SK-N-SH treated with all-trans-retinoic acid at 6 μM for 48 hours (cell line): ENCODE measurements around the gene CRIP1.

Experiments used
- ATAC-seq: fragments of 200-7000 bp; cut with Tn5 transposase; 3 replicates; pipeline ENCODE4 v1.9.1; 2020; ENCODE audit warnings: mild to moderate bottlenecking, moderate library complexity
- ARNTL ChIP-seq: fragments of 450-650 bp; formaldehyde crosslinking; IDR thresholded peaks from 2 replicates; pipeline ENCODE4 v1.5.0; 2020; ENCODE audit warnings: low read depth, mild to moderate bottlenecking, moderate library complexity, borderline replicate concordance
- BACH2 ChIP-seq: fragments of 250-450 bp; sonication (Bioruptor Pico); IDR thresholded peaks from 2 replicates; pipeline ENCODE4 v1.9.0; 2021; ENCODE audit warnings: mild to moderate bottlenecking, borderline replicate concordance
- CSDC2 ChIP-seq: fragments of 250-450 bp; sonication (Bioruptor Pico); IDR thresholded peaks from 2 replicates; pipeline ENCODE4 v1.5.0; 2020; ENCODE audit warnings: mild to moderate bottlenecking, moderate library complexity
- CSRNP3 ChIP-seq: fragments of 250-450 bp; sonication (Bioruptor Pico); IDR thresholded peaks from 2 replicates; pipeline ENCODE4 v1.5.1; 2021; ENCODE audit warnings: mild to moderate bottlenecking, moderate library complexity
- ESRRG ChIP-seq: fragments of 250-450 bp; sonication (Bioruptor Pico); IDR thresholded peaks from 2 replicates; pipeline ENCODE4 v1.6.1; 2021; ENCODE audit warnings: mild to moderate bottlenecking
- GLIS3 ChIP-seq: fragments of 250-450 bp; sonication (Bioruptor Pico); IDR thresholded peaks from 2 replicates; pipeline ENCODE4 v1.5.0; 2020; ENCODE audit warnings: mild to moderate bottlenecking, moderate library complexity
- ISL1 ChIP-seq: fragments of 250-450 bp; sonication (Bioruptor Pico); IDR thresholded peaks from 2 replicates; pipeline ENCODE4 v2.1.2; 2022; ENCODE audit warnings: mild to moderate bottlenecking, moderate library complexity
- OSR1 ChIP-seq: fragments of 250-450 bp; sonication (Bioruptor Pico); IDR thresholded peaks from 2 replicates; pipeline ENCODE4 v1.8.0; 2022; ENCODE audit warnings: moderate library complexity, mild to moderate bottlenecking, inconsistent platforms
- PATZ1 ChIP-seq: fragments of 250-450 bp; sonication (Bioruptor Pico); IDR thresholded peaks from 2 replicates; pipeline ENCODE4 v1.8.0; 2020; ENCODE audit warnings: mild to moderate bottlenecking, moderate library complexity, borderline replicate concordance
- PPARA ChIP-seq: fragments of 250-450 bp; sonication (Bioruptor Pico); IDR thresholded peaks from 2 replicates; pipeline ENCODE4 v1.5.0; 2020; ENCODE audit warnings: mild to moderate bottlenecking, borderline replicate concordance
- RARB ChIP-seq: fragments of 250-450 bp; sonication (Bioruptor Pico); IDR thresholded peaks from 2 replicates; pipeline ENCODE4 v1.8.0; 2021; ENCODE audit warnings: mild to moderate bottlenecking, moderate library complexity
- SNAI2 ChIP-seq: fragments of 250-450 bp; sonication (Bioruptor Pico); IDR thresholded peaks from 2 replicates; pipeline ENCODE4 v1.5.0; 2020; ENCODE audit warnings: mild to moderate bottlenecking, moderate library complexity
- TCF4 ChIP-seq: fragments of 250-450 bp; sonication (Bioruptor Pico); IDR thresholded peaks from 2 replicates; pipeline ENCODE4 v1.8.0; 2021; ENCODE audit warnings: mild to moderate bottlenecking, moderate library complexity, borderline replicate concordance
- TOX ChIP-seq: fragments of 250-450 bp; sonication (Bioruptor Pico); IDR thresholded peaks from 2 replicates; pipeline ENCODE4 v1.8.0; 2021; ENCODE audit warnings: mild to moderate bottlenecking, moderate library complexity, borderline replicate concordance
- ZC3H10 ChIP-seq: fragments of 250-450 bp; sonication (Bioruptor Pico); IDR thresholded peaks from 2 replicates; pipeline ENCODE4 v1.5.1; 2021; ENCODE audit warnings: mild to moderate bottlenecking, moderate library complexity
- ZFP3 ChIP-seq: fragments of 250-450 bp; sonication (Bioruptor Pico); IDR thresholded peaks from 2 replicates; pipeline ENCODE4 v1.5.0; 2020; ENCODE audit warnings: mild to moderate bottlenecking, moderate library complexity
- ZFP30 ChIP-seq: fragments of 450-650 bp; formaldehyde crosslinking; IDR thresholded peaks from 2 replicates; pipeline ENCODE4 v1.5.0; 2022; ENCODE audit warnings: mild to moderate bottlenecking, moderate library complexity
- ZNF565 ChIP-seq: fragments of 450-650 bp; formaldehyde crosslinking; conservative IDR thresholded peaks from 2 replicates; pipeline ENCODE4 v1.5.0; 2020; ENCODE audit warnings: low read depth, mild to moderate bottlenecking, moderate library complexity
- ZNF70 ChIP-seq: fragments of 450-650 bp; formaldehyde crosslinking; IDR thresholded peaks from 2 replicates; pipeline ENCODE4 v1.5.0; 2020; ENCODE audit warnings: mild to moderate bottlenecking, moderate library complexity
- ZNF8 ChIP-seq: fragments of 450-650 bp; formaldehyde crosslinking; IDR thresholded peaks from 2 replicates; pipeline ENCODE4 v1.5.0; 2020; ENCODE audit warnings: mild to moderate bottlenecking, moderate library complexity
- TF ChIP-seq, protein P1 (sequence below): fragments of 250-450 bp; sonication (Bioruptor Pico); IDR thresholded peaks from 2 replicates; pipeline ENCODE4 v1.8.0; 2021; ENCODE audit warnings: low read depth, mild to moderate bottlenecking, moderate library complexity, borderline replicate concordance
- TF ChIP-seq, protein P2 (sequence below): fragments of 250-450 bp; sonication (Bioruptor Pico); IDR thresholded peaks from 2 replicates; pipeline ENCODE4 v1.5.1; 2020; ENCODE audit warnings: low read depth, mild to moderate bottlenecking, moderate library complexity
- TF ChIP-seq, protein P3 (sequence below): fragments of 250-450 bp; sonication (Bioruptor Pico); IDR thresholded peaks from 2 replicates; pipeline ENCODE4 v1.5.0; 2020; ENCODE audit warnings: mild to moderate bottlenecking, moderate library complexity

CRIP1 gene

DNA sequence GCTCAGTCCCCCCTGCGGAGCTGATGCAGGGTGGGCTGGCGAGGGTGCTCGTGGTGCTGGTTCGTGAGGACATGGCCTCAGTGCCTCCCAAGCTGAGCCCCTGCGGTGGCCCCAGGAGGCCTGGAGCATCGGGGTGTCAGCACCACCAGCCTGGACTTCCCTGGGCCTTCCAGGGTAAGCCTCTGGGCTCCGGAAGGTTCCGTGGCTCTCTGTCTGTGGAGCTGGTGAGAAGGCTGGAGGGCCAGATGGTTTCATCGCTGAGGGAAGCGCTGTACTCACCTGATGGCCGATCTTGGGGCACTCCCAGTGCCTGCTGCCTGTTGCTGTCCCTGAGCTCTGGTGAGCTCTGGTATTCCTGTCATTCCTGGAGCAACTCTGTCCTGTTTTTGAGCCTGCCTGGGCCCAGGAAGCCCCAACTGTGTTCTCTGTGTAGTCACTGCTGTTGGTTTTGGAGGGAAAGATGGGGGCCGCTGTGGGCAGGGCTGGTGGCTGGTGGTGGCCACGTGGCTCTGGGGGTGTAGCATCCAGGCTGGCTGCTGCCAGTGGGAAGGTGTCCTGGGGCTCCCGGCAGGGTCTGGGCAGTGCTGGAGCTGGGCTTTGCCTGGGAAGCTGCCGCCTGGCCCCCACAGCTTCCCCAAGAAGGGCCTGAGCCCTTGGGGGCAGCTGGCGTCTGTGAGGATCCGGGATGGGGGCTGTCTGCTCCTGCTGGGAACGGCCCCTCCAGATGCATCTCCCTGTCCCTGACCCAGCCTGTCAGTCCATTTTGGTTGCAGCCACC lies 48.8 kb upstream of the CRIP1 start:
- no peak for TF ChIP-seq BACH2
- TF ChIP-seq, protein P1, sequence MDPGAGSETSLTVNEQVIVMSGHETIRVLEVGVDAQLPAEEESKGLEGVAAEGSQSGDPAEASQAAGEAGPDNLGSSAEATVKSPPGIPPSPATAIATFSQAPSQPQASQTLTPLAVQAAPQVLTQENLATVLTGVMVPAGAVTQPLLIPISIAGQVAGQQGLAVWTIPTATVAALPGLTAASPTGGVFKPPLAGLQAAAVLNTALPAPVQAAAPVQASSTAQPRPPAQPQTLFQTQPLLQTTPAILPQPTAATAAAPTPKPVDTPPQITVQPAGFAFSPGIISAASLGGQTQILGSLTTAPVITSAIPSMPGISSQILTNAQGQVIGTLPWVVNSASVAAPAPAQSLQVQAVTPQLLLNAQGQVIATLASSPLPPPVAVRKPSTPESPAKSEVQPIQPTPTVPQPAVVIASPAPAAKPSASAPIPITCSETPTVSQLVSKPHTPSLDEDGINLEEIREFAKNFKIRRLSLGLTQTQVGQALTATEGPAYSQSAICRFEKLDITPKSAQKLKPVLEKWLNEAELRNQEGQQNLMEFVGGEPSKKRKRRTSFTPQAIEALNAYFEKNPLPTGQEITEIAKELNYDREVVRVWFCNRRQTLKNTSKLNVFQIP: no peak
- TF ChIP-seq ZC3H10 (CRISPR knock-in tag): no peak
- TF ChIP-seq, protein P2, sequence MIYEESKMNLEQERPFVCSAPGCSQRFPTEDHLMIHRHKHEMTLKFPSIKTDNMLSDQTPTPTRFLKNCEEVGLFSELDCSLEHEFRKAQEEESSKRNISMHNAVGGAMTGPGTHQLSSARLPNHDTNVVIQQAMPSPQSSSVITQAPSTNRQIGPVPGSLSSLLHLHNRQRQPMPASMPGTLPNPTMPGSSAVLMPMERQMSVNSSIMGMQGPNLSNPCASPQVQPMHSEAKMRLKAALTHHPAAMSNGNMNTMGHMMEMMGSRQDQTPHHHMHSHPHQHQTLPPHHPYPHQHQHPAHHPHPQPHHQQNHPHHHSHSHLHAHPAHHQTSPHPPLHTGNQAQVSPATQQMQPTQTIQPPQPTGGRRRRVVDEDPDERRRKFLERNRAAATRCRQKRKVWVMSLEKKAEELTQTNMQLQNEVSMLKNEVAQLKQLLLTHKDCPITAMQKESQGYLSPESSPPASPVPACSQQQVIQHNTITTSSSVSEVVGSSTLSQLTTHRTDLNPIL (CRISPR knock-in tag): no peak
- no peak for TF ChIP-seq ISL1 (CRISPR knock-in tag)
- TF ChIP-seq ZNF8 (CRISPR knock-in tag): no peak
- no peak for TF ChIP-seq ESRRG (CRISPR knock-in tag)
- TF ChIP-seq ZFP3 (CRISPR knock-in tag): no peak
- TF ChIP-seq ZFP30 (CRISPR knock-in tag): no peak
- TF ChIP-seq GLIS3: no peak
- no peak for TF ChIP-seq OSR1 (CRISPR knock-in tag)
- ATAC-seq: no peak

- no peak for ATAC-seq
These were observed 47.5 kb upstream of the CRIP1 start for GRCh38 chr14:105439179-105439578.

GRCh38 chr14:105439710-105440553 lies 46.8 kb upstream of the CRIP1 start:
- no peak; the same call in 2 of the 3 replicates for ATAC-seq
- no peak for TF ChIP-seq ZFP30 (CRISPR knock-in tag)
- no peak for TF ChIP-seq PPARA (CRISPR knock-in tag)
- TF ChIP-seq, protein P3, sequence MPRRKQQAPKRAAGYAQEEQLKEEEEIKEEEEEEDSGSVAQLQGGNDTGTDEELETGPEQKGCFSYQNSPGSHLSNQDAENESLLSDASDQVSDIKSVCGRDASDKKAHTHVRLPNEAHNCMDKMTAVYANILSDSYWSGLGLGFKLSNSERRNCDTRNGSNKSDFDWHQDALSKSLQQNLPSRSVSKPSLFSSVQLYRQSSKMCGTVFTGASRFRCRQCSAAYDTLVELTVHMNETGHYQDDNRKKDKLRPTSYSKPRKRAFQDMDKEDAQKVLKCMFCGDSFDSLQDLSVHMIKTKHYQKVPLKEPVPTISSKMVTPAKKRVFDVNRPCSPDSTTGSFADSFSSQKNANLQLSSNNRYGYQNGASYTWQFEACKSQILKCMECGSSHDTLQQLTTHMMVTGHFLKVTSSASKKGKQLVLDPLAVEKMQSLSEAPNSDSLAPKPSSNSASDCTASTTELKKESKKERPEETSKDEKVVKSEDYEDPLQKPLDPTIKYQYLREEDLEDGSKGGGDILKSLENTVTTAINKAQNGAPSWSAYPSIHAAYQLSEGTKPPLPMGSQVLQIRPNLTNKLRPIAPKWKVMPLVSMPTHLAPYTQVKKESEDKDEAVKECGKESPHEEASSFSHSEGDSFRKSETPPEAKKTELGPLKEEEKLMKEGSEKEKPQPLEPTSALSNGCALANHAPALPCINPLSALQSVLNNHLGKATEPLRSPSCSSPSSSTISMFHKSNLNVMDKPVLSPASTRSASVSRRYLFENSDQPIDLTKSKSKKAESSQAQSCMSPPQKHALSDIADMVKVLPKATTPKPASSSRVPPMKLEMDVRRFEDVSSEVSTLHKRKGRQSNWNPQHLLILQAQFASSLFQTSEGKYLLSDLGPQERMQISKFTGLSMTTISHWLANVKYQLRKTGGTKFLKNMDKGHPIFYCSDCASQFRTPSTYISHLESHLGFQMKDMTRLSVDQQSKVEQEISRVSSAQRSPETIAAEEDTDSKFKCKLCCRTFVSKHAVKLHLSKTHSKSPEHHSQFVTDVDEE (CRISPR knock-in tag): no peak
- TF ChIP-seq ZNF565: no peak
- TF ChIP-seq GLIS3: no peak
- TF ChIP-seq SNAI2 (CRISPR knock-in tag): no peak
- TF ChIP-seq ZNF70: no peak
- TF ChIP-seq PATZ1 (CRISPR knock-in tag): no peak
- TF ChIP-seq ARNTL: no peak
- no peak for TF ChIP-seq ZFP3 (CRISPR knock-in tag)
- no peak for TF ChIP-seq CSDC2 (CRISPR knock-in tag)
- TF ChIP-seq ESRRG (CRISPR knock-in tag): no peak
- TF ChIP-seq TOX (CRISPR knock-in tag): no peak
- no peak for TF ChIP-seq ZNF8 (CRISPR knock-in tag)
- TF ChIP-seq ZC3H10 (CRISPR knock-in tag): no peak
- TF ChIP-seq RARB (CRISPR knock-in tag): no peak
- TF ChIP-seq CSRNP3: no peak
- no peak for TF ChIP-seq TCF4 (CRISPR knock-in tag)

More at GRCh38 chr14:105439179-105439578, 47.5 kb upstream of the CRIP1 start:
- TF ChIP-seq ZNF565 (no peak), ESRRG (CRISPR knock-in tag) (no peak), PPARA (CRISPR knock-in tag) (no peak)
- TF ChIP-seq, protein P3 (CRISPR knock-in tag): no peak
